Astrocyte of the spinal cord (primary cell): ENCODE data around the gene SYCP3.

Experiments
- DNase-seq: peaks from one replicate; pipeline ENCODE4 v3.0.0; 2011; ENCODE audit warnings: low read depth, low spot score
- H3K4me3 ChIP-seq: 2 replicates; pipeline ENCODE4 v1.5.1; 2011; ENCODE audit warnings: low read depth, mild to moderate bottlenecking, low read length, moderate library complexity
- in situ Hi-C: cut with HindIII; loops from 2 replicates; pipeline ENCODE4 v1.10.0; 2017; ENCODE audit warnings: low sequenced_read_pairs
- TF ChIP-seq, protein P1 (sequence below): IDR thresholded peaks from 2 replicates; pipeline ENCODE4 v1.5.1; 2012; ENCODE audit warnings: low read depth, mild to moderate bottlenecking, low read length, inconsistent platforms

SYCP3 gene

GRCh38 chr12:101729842-101730241 is 9.4 kb downstream of the SYCP3 start:
- no peak for DNase-seq
- no peak overlapping the region for H3K4me3 ChIP-seq
- in situ Hi-C loops: no loop called here
- TF ChIP-seq, protein P1, sequence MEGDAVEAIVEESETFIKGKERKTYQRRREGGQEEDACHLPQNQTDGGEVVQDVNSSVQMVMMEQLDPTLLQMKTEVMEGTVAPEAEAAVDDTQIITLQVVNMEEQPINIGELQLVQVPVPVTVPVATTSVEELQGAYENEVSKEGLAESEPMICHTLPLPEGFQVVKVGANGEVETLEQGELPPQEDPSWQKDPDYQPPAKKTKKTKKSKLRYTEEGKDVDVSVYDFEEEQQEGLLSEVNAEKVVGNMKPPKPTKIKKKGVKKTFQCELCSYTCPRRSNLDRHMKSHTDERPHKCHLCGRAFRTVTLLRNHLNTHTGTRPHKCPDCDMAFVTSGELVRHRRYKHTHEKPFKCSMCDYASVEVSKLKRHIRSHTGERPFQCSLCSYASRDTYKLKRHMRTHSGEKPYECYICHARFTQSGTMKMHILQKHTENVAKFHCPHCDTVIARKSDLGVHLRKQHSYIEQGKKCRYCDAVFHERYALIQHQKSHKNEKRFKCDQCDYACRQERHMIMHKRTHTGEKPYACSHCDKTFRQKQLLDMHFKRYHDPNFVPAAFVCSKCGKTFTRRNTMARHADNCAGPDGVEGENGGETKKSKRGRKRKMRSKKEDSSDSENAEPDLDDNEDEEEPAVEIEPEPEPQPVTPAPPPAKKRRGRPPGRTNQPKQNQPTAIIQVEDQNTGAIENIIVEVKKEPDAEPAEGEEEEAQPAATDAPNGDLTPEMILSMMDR: no peak

DNA sequence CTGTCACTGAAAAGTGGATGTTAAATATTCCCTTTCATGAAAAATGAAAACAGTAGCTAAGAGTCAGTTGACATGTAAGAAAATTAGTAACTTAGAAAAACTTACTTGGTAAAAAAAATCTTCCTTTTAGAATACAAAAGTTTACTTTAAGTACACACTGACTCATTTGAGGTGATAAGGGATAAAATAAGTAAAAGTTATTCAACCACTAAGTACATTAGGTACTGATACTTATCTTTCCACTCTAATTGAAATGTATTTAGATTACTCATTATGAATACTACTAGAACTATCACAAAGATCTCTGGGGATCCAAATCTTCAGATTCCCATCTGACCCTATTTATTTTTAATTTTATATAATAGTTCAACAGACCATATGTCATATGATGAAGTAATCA is 12.2 kb downstream of the SYCP3 start:
- no peak for DNase-seq
- in situ Hi-C loops: no loop called here
- no peak overlapping the region for H3K4me3 ChIP-seq

GRCh38 chr12:101722392-101722791 is 16.9 kb downstream of the SYCP3 start:
- H3K4me3 ChIP-seq: no peak overlapping the region
- TF ChIP-seq, protein P1: no peak
- in situ Hi-C loops: no loop called here
- no peak for DNase-seq

More for the DNA sequence above, 12.2 kb downstream of the SYCP3 start:
- TF ChIP-seq, protein P1: no peak

- H3K4me3 ChIP-seq: no peak overlapping the region
- DNase-seq: no peak
- TF ChIP-seq, protein P1: no peak
- in situ Hi-C loops: no loop called here
Measured at GRCh38 chr12:101720118-101720517, 19.1 kb downstream of the SYCP3 start.

DNA sequence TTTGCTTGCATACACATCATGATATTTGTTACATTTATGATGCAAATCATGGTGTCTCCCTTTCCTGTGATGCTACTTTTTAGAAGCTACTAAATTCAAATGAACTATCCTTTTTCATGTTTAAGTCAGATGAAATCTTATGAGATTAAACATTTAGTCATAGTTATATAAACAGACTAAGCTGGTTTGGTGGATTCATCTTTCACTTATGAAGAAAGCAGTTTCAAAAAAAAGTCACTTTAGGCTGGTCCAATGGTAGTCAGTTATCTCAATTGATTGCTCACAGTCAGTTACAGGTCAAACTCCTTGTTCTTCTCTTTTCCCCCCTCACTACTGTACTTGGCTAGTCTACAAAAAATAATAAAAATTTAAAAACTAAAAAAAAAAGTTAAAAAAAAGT is 19.7 kb downstream of the SYCP3 start:
- DNase-seq: peak; percentile 9
- H3K4me3 ChIP-seq: no peak overlapping the region
- in situ Hi-C loops: no loop called here
- TF ChIP-seq, protein P1: no peak

DNA sequence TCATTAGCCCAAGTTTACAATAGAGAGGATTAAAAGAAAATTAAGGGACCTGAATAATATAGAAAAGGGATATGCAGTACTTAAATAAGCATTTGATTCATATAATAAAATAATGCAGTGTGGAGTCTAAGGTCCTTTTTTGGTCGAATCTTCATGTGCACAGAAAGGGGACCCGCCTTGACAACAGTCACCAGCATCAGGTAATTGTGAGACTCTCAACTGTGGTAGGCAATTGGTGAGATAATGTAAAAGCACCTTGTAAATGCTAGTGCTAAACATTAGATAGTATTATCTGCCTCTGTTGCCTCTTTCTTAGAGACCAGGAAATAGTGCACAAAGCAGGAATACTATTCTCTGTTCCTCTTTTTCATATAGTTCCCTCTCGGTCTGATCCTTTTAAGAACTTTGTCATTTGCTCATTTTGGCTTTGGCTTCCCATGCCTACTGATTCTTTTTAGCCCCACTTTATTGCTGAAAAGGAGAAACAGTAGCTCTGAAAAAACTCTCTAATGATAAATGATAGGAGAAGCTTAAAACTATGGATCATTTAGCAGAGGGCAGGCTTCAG is 24.3 kb downstream of the SYCP3 start:
- in situ Hi-C loops: no loop called here
- no peak for DNase-seq
- no peak overlapping the region for H3K4me3 ChIP-seq
- TF ChIP-seq, protein P1: no peak

- DNase-seq: no peak
- no peak overlapping the region for H3K4me3 ChIP-seq
- TF ChIP-seq, protein P1: no peak
- in situ Hi-C loops: no loop called here
Measured at GRCh38 chr12:101713930-101714329, 25.3 kb downstream of the SYCP3 start.
